GM18508 (cell line): ENCODE data around the gene XXYLT1.

Source experiments
- ATAC-seq: cut with Tn5 transposase; IDR thresholded peaks from one replicate; pipeline ENCODE4 v1.9.1; 2021; ENCODE audit warnings: moderate number of reproducible peaks; ENCODE audit not compliant: insufficient read depth, unreplicated experiment

The XXYLT1 gene

GRCh38 chr3:195071916-195072820, 198.8 kb downstream of the XXYLT1 start:
- no peak for ATAC-seq

DNA sequence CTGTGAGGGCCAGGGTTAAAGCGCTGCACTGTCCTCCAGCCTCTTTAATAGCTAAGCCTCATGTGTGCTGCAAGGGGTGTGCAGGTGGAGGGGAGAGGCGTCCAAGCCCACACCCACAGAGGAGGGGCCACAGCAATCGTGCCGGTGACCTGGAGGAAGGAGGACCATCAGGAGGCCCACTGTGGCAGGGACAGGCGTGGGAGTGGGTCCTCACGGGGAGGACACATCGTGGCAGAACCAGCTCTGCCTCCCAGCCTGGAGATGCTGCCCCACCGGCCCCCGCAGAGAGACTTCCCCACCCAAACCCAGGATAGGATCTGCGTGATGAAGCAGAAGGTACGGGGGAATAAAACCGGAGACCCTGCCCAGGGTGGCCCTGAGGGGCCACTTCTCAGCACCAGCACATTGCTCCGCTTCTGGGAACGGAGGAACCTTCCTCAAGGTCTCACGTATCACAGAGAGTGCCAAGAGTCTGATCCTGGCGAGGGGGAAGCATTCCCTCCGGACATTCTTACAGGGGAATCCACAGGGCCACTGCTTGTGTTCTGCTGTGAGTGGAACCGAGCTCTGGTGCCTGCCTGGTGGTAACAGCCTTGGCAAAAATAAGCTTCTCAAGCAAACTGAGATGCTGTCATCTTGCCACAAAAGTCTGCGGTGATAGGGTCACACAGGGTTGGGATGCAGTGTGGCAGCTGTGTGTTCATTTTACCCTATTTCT, 199.8 kb downstream of the XXYLT1 start:
- no peak for ATAC-seq

DNA sequence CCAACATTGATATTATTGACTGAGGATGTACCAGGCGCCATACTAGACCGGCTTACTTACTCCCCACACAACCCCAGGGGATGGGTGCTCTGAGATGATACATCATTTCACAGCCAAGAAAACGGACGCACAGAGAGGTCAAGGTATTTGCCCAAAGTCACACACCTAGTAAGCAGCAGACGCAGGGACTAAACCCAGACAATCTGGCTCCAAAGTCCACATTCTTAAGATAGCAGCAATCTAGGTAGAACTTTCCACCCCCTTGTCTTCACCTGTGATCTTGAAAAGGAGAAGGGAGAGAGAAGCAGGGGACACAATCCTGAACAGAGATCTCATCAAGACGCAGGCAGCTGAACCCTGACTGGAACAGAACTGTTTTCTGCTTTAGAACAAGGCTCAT, 200.6 kb downstream of the XXYLT1 start:
- ATAC-seq, result no peak

GRCh38 chr3:195069501-195070251, 201.3 kb downstream of the XXYLT1 start:
- ATAC-seq, result no peak

DNA sequence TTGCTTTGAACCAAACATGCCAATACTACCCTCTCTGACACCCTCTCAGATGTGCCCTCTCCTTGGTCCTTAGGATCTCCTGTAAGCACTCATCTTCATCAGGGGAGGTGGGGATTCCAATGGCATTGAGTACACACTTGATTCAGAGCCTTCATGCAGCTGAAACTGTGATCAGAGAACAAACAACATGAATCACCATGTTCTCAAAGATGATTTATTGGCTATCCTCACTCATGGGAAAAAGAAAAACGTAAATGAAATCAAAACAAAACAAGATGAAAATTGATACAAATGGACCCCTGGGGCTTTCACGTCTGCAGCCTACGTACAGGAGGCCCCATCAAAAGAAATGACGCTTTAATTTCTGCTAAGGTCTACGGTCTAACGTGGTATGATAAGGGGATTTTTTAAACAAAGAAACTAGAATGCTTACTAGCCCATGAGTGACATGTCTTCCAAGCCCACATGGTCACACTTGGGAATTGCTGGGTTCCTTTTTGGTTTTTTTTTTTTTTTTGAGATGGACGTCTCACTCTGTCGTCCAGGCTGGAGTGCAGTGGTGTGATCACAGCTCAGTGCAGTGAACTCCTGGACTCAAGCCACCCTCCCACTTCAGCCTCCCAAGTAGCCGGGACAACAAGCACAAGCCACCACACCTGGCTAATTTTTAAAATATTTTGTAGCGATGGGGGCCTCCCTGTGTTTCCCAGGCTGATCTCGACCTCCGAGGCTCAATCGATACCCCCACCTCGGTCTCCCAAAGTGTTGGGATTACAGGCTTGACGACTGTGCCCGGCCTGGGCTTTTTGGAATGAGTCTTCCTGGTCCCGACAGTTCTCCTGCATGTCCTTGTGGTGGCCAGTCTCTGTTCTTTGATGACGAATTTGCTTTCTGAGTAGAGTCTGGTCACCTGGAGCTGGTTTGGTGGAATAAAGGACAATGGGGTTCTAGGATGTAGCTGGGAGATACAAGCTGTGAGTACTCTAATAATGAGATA, 202.6 kb downstream of the XXYLT1 start:
- no peak for ATAC-seq

DNA sequence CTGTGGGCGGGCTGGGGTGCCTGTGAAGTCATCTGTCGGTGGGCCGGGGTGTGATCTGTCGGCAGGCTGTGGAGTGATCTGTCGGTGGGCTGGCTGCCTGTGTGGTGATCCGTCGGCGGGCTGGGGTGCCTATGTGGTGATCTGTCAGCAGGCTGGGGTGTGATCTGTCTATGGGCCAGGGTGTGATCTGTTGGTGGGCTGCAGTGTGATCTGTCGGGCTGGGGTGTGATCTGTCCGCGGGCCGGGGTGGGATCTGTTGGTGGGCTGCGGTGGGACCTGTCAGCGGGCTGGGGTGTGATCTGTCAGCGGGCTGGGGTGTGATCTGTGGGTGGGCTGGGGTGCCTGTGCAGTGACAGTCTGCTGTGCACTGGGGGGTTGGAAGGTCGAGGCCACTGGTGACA, 204.5 kb downstream of the XXYLT1 start:
- ATAC-seq, result no peak

DNA sequence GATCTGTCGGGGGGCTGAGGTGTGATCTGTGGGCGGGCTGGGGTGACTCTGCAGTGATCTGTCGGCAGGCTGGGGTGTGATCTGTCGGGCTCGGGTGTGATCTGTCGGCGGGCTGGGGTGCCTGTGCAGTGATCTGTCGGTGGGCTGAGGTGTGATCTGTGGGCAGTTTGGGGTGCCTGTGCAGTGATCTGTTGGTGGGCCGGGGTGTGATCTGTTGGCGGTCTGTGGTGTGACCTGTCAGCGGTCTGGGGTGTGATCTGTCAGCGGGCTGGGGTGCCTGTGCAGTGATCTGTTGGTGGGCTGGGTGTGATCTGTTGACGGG, 205.1 kb downstream of the XXYLT1 start:
- ATAC-seq, result no peak

DNA sequence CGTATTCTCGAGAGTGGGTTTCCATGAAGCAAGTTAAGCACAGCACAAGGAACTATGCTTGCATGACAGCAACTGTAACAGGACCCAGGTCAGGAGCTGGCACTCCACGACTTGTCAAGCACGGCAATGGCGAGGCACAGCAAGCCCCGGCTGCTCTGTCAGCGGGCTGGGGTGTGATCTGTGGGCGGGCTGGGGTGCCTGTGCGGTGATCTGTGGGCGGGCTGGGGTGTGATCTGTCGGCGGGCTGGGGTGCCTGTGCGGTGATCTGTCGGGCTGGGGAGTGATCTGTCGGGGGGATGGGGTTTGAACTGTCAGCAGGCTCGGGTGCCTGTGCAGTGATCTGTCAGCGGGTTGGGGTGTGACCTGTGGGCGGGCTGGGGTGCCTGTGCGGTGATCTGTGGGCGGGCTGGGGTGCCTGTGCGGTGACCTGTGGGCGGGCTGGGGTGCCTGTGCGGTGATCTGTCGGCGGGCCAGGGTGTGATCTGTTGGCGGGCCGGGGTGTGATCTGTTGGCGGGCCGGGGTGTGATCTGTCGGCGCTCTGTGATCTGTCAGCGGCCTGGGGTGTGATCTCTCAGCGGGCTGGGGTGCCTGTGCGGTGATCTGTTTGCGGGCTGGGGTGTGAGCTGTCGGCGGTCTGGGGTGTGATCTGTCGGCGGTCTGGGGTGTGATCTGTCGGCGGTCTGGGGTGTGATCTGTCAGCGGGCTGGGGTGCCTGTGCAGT, 205.7 kb downstream of the XXYLT1 start:
- no peak for ATAC-seq

- ATAC-seq, result no peak
These were observed 206.5 kb downstream of the XXYLT1 start for GRCh38 chr3:195064300-195064931.

DNA sequence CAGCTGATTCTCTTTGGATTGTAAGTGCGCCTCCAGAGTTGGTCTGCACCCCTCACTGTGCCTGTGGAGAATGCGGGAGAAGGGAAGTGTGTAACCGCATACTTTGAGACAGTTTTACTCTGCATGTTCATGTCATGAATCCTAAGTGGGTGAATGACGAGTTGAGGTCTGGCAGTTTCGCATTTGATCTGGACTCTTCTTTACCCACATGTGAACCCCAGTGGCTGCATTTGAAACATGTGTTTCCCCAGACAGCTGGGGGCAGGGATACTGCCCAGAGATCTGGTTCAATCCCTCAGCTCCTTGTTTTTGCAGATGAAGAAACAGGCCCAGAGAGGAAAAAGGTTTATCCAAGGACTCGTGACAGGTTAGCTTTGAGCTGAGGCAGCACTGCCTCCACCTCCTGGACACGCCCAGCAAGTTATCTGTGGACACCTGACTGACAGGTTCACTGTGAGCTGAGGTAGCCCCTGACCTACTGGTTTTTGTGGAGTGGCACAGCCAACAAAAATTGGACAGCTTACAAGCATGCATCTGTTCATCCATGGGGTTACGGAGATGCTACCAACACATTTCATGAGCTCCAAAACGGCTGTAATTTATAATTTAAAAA, 207.3 kb downstream of the XXYLT1 start:
- no peak for ATAC-seq

DNA sequence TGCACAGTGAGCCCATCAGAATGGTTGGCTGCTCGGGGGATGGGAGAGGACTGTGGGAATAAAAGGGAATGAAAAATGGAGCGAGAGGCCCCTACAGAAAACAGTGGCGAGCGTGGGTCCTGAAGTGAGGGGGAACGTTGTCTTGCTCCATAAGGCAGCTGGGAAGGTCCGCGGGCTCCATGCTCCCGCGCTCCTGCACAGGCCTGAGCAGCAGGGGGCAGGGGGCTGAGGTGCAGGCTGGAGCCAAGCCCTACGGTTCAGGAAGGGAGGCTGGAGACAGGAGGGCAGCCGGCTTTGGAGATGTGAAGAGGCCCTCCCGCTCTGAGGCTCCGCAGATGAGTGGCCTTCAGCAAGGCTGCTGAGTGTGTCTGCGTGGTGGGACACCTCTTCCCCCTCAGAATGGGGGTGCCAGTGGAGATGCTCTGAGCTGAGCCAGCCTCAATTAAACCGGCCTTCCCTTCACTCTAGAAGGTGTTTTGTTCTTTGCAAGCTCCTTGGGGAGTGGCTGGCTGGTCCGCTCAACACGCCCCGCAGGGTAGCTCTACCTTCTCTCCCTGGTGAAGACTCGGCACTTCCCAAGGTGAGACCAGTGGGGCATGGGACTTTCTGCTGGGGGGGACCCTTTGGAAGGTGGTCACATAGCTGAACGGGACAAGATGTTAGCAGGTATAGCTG, 208.0 kb downstream of the XXYLT1 start:
- no peak for ATAC-seq

DNA sequence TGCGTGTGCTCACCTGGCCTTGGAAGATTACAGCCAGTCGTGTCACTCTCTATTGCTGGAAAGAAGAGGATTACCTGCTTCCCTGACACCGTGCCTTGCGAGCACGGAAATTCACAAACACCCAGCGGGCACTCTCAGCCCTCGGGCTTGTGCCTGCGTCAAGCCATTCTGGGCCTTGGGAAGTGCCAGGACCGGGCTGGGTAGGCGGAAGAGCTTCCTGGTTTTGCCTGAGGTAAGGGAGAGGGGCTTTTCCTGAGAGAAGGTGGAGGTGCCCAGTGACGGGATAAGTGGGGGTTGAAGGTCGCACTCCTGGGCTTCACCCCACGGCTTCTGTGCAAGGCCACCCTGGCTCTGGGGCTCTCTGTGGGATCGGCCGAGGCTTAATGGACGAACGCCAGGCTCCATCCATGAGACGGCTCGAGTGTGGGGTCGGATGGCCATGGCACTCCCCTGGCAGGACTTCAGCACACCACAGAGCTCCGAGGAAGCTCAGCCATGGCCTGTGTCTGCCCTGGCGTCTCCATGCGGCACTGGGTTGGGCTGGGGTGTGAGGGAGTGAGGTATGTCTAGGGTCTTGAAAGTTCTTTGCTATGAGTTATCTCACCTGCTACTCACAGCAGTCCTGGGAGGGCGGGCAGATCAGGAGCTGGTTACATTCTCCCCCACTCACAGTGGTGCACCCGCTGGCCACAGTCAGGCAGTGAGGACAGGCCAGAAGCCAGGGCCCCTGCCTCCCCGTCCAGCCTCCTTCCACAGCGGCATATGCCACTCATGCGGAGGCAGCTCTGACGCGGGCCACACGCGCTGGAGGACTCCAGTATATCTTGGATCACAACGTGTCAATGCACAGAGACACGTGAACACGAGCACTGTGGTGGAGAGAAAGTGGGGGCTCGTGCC, 209.0 kb downstream of the XXYLT1 start:
- ATAC-seq, result no peak

DNA sequence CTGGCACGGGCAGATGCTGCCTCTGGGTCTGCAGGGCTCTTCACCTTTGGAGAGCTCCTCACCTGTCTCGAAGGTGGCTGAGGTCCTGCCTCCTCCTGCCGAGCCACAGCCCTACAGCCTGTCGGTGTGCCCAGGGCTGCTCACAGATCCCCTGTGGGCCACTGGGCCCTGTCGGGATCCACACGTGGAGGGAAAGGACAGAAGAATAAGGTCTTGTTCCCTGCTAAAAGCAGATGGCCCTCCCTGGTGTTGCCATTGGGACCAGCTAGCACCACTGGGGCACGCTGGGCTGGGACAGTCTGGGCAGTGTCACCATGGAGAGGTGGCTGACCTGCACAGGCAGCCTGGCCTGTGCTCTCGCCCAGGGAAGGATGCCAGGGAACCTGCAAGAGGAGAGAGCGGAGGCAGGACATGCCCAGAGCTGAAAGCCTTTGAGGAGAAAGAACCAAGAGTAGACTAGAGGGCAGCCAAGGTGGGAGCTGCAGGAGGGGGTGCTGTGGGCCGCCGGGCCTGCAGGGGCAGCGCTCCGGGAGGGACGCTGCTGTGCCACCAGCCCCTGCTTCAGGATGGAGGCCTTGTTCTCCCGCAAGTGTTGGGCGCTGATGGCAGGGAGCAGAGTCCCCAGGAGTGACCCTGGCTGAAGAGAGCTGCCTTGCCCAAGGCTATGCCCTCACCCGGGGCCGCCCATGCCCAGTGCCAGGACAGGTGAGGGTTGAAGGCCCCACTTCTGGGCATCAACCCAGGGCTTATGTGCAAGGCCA, 210.2 kb downstream of the XXYLT1 start:
- no peak for ATAC-seq

DNA sequence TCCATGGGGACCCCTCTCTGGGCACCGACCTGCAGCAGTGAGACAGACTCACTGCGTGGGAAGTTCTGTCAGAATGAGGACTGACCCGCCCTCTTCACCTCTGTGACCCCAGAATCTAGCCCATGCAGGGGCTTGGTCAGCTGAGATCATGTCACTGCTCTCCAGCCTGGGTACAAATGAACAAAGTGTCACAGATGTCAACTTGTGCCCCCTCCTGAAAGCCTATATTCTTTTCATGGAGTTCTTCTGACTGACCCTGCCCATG, 210.8 kb downstream of the XXYLT1 start:
- no peak for ATAC-seq

- ATAC-seq, result no peak
These were observed 211.3 kb downstream of the XXYLT1 start for GRCh38 chr3:195059471-195060216.

GRCh38 chr3:195059006-195059350, 212.0 kb downstream of the XXYLT1 start:
- no peak for ATAC-seq
